Activated naive CD8-positive, alpha-beta T cell treated with anti-CD3 and anti-CD28 coated beads, Interleukin-2, amount 50 U/mL, for 24 hours (primary cell): ENCODE data around the gene FGB.
"Not testable (repeated sequence)": the region's sequence is repeated elsewhere in the genome, so short reads cannot be mapped to it uniquely, and the experiment has no call there.

Experiments
- ATAC-seq: fragments of 150-1000 bp; cut with Tn5 transposase; one replicate; pipeline ENCODE4 v1.10.0; 2021
- DNase-seq: peaks from one replicate; pipeline ENCODE4 v3.0.0; 2021
- H3K27ac Mint-ChIP-seq: one replicate; pipeline ENCODE4 v1.8.0; 2021; ENCODE audit warnings: mild to moderate bottlenecking, mixed read lengths
- H3K27me3 Mint-ChIP-seq: one replicate; pipeline ENCODE4 v1.8.0; 2021; ENCODE audit warnings: mixed read lengths
- H3K36me3 Mint-ChIP-seq: one replicate; pipeline ENCODE4 v1.8.0; 2021; ENCODE audit warnings: low read depth, mixed read lengths
- H3K4me1 Mint-ChIP-seq: one replicate; pipeline ENCODE4 v1.8.0; 2021; ENCODE audit warnings: mixed read lengths
- H3K4me3 Mint-ChIP-seq: one replicate; pipeline ENCODE4 v1.8.0; 2021; ENCODE audit warnings: mild to moderate bottlenecking, moderate library complexity, mixed read lengths
- H3K9me3 Mint-ChIP-seq: one replicate; pipeline ENCODE4 v1.8.0; 2021; ENCODE audit warnings: mixed read lengths

The FGB gene

GRCh38 chr4:154579927-154580326 is 17.1 kb downstream of the FGB start:
- Mint-ChIP-seq H3K27me3 (peaks cover 3% of the 10 kb centered on the region), H3K9me3 (no peaks in the 10 kb centered on the region), H3K4me3 (no peak overlapping the region), H3K27ac (no peak overlapping the region), H3K4me1 (no peaks in the 10 kb centered on the region), H3K36me3 (no peaks in the 10 kb centered on the region)
- DNase-seq (no peak), ATAC-seq (no peak)

DNA sequence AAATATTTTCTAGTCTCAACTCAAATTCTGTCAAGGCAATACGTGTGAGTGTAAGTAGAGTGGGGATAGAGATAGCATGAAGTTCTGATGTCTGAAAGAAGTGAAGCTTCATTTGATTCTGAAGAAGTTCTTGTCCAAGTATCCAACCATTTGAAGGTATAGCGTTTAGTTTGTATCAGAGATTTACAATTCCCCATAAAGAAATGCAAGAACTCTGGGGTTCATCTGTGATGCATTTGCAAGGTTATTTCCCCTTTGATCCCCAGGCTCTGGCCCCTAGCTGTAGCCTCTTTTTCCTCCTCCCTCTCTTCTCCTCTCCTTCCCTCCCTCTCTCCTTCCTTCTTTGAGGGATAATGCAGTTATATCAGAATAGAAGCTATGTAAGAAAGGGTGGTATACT is 19.9 kb downstream of the FGB start:
- DNase-seq: no peak
- no peak overlapping the region for H3K27ac Mint-ChIP-seq

DNA sequence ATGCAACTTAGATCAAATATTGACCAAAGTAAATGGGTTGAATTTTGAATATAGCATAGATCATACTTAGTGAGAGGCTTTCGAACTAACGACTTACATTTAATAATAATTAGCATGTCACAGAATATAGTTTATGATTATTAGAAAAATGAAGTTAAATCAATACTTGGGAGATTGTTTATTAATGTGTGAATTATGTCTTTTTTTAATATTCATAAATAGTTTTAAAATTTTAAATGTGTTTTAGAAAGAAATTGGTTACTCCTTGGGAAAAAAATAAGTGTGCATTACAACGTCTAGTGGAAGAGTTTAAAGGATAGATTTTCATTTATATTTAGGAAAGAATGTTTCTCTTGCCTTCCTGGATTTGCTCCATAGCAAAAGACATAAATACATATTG is 20.4 kb downstream of the FGB start:
- no peak overlapping the region for H3K27ac Mint-ChIP-seq
- H3K4me3 Mint-ChIP-seq: no peak overlapping the region
- H3K27me3 Mint-ChIP-seq: peaks cover 8% of the 10 kb centered on the region
- H3K9me3 Mint-ChIP-seq: no peaks in the 10 kb centered on the region
- ATAC-seq: no peak
- H3K4me1 Mint-ChIP-seq: no peaks in the 10 kb centered on the region
- no peak for DNase-seq
- H3K36me3 Mint-ChIP-seq: no peaks in the 10 kb centered on the region

More for the DNA sequence above, 19.9 kb downstream of the FGB start:
- ATAC-seq: no peak
- Mint-ChIP-seq H3K27me3 (peaks cover 7% of the 10 kb centered on the region), H3K4me3 (no peak overlapping the region), H3K4me1 (no peaks in the 10 kb centered on the region), H3K36me3 (no peaks in the 10 kb centered on the region), H3K9me3 (no peaks in the 10 kb centered on the region)

- no peak for DNase-seq
- Mint-ChIP-seq H3K4me1 (no peaks in the 10 kb centered on the region), H3K27me3 (peaks cover 8% of the 10 kb centered on the region), H3K27ac (no peak overlapping the region), H3K9me3 (no peaks in the 10 kb centered on the region), H3K4me3 (no peak overlapping the region), H3K36me3 (no peaks in the 10 kb centered on the region)
- ATAC-seq: no peak
Observed at GRCh38 chr4:154583677-154584076, 20.9 kb downstream of the FGB start.

DNA sequence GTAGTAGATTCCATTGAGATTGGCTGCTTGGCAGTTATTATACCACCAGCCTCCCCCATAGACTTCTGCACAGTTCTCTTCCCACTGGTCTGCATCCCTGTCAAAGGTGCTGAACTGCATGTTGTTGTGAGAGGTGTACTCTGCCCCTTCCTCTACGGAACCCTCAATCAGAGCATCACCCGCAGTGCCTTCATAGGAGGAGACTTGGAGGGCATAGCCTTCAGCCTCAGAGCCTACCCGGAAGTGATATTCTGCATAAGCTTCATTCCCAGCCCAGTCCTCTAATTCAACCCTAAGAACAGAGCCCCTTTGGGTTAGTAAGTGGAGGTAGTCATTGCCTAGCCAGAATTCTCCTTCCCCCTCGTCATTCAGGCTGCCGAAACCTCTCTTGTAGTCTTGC is 21.4 kb downstream of the FGB start:
- Mint-ChIP-seq H3K27ac (no peak overlapping the region), H3K4me3 (no peak overlapping the region), H3K36me3 (no peaks in the 10 kb centered on the region), H3K9me3 (no peaks in the 10 kb centered on the region), H3K4me1 (no peaks in the 10 kb centered on the region), H3K27me3 (peaks cover 8% of the 10 kb centered on the region)
- DNase-seq (no peak), ATAC-seq (no peak)

- no peak overlapping the region for H3K4me3 Mint-ChIP-seq
- peaks cover 10% of the 10 kb centered on the region for H3K27me3 Mint-ChIP-seq
- no peaks in the 10 kb centered on the region for H3K9me3 Mint-ChIP-seq
- ATAC-seq: no peak
- H3K36me3 Mint-ChIP-seq: no peaks in the 10 kb centered on the region
- no peaks in the 10 kb centered on the region for H3K4me1 Mint-ChIP-seq
- no peak overlapping the region for H3K27ac Mint-ChIP-seq
- no peak for DNase-seq
Observed at GRCh38 chr4:154585369-154586018, 22.7 kb downstream of the FGB start.

GRCh38 chr4:154586296-154587033 is 23.7 kb downstream of the FGB start:
- no peaks in the 10 kb centered on the region for H3K4me1 Mint-ChIP-seq

DNA sequence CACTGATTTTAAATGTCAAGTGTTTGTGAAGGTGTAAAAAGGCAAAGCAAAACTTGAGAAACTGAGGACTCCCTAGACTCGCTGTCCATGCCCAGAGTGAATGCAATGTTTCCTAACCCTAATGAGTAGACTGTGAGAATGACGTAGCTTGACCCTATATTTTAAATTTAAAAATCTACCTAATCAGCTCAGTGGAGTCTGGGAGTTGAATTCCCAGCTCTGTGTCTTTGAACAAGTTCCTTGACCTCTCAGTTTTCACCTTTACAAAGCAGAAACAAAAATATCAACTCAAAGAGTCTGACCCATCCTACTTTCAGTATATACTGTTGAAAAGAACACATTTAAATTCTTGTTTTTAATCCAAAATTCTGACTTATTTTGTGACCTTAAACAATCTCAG is 25.4 kb downstream of the FGB start:
- no peaks in the 10 kb centered on the region for H3K4me1 Mint-ChIP-seq
- H3K27ac Mint-ChIP-seq: no peak overlapping the region
- peaks cover 13% of the 10 kb centered on the region for H3K27me3 Mint-ChIP-seq
- H3K9me3 Mint-ChIP-seq: no peaks in the 10 kb centered on the region
- H3K36me3 Mint-ChIP-seq: no peaks in the 10 kb centered on the region
- no peak for DNase-seq
- H3K4me3 Mint-ChIP-seq: no peak overlapping the region
- ATAC-seq: no peak

More at GRCh38 chr4:154586296-154587033, 23.7 kb downstream of the FGB start:
- no peak overlapping the region for H3K4me3 Mint-ChIP-seq
- DNase-seq (no peak), ATAC-seq (no peak)
- H3K27me3 Mint-ChIP-seq: peaks cover 10% of the 10 kb centered on the region
- no peaks in the 10 kb centered on the region for H3K36me3 Mint-ChIP-seq
- H3K27ac Mint-ChIP-seq: no peak overlapping the region
- no peaks in the 10 kb centered on the region for H3K9me3 Mint-ChIP-seq

DNA sequence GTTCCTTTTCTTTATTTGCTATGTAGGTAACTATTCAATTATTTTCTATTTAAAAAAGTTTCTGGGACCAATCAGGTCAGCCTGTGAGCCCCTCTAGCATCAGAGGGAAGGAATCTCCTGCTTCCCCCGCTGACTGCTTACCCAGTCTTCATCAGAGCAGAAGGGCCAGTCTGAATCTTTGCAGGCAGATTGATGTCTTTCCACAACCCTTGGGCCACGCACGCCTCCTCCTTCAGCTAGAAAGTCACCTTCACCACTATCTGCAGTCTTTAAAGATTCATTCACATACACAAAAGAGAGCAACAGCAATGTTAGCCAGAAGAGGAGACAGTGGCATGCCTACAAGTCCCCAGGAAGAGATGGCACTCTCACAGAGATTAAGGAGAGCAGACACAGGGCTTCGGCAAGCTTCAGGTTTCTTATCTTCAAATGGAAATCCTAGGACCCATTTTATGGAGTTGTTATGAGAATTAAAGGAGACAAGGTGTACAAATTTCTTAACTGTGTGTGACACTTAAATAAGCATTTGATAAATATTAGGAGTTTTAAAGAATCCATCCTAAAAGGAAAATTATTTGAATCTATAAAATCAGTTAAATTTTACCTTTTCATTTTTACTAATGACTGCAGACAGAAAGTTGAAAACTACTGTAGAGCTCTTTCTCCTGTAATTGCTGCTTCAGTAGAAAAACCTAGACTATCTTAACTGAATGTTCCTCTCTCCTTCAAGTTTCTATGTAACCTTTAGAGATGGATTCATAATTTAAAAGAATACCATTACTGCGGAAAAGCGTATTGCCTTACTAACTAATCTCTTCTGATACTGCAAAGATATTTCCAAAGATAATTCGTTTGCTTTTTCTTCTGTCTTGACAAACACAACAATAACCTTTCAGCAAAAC is 26.7 kb downstream of the FGB start:
- Mint-ChIP-seq H3K27ac (no peak overlapping the region), H3K36me3 (no peaks in the 10 kb centered on the region), H3K9me3 (no peaks in the 10 kb centered on the region), H3K4me1 (no peaks in the 10 kb centered on the region), H3K27me3 (peaks cover 13% of the 10 kb centered on the region), H3K4me3 (no peak overlapping the region)
- DNase-seq: no peak
- ATAC-seq: no peak

DNA sequence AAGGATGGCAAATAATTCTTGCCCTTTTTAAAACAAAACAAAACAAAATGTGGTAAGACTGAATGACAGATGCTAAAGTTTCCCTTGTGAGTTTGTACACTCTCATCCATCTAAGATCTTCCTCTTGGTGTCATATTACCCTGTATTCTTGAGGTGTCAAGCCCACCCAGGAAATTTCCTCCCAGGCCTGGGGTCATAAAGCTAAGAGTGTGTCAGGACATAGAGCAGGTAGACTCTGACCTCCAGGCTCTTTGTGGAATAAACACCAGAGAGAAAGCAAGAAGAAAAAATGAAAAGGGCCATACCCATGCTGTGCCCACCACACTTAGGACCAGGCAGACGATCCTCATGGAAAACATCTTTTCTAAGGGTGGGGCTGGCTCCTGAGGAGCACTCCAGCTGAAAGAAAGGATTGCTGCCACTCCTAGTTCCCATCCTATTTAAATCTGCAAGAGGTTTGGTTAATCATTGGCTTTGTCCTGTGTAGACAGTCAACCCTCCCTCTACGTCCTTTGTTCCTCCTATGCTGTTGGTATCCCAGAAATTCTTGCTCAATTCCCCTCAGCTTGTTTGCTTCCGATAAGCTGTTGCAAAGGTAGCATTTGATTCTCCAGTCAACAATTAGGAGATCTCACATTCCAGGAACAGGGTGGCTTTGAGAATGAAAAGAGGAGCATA is 27.7 kb downstream of the FGB start, which contains the start of gene FGA:
Gene FGA, minus strand, starts transcription at position 414 of the 678 bp plus-strand sequence. Its CDS starts 55 bp downstream, at position 359.
- ATAC-seq (no peak), DNase-seq (no peak)
- H3K9me3 Mint-ChIP-seq: no peaks in the 10 kb centered on the region
- no peak within 1 kb of the TSS for H3K4me3 Mint-ChIP-seq
- peaks cover 13% of the 10 kb centered on the region for H3K27me3 Mint-ChIP-seq
- H3K27ac Mint-ChIP-seq: no peak within 1 kb of the TSS
- no peaks in the 10 kb centered on the region for H3K36me3 Mint-ChIP-seq
- H3K4me1 Mint-ChIP-seq: no peaks in the 10 kb centered on the region

GRCh38 chr4:154591890-154592289 is 29.1 kb downstream of the FGB start:
- no peaks in the 10 kb centered on the region for H3K9me3 Mint-ChIP-seq
- DNase-seq: no peak
- ATAC-seq: no peak
- H3K4me1 Mint-ChIP-seq: no peaks in the 10 kb centered on the region
- no peak overlapping the region for H3K27ac Mint-ChIP-seq
- H3K27me3 Mint-ChIP-seq: peaks cover 13% of the 10 kb centered on the region
- no peaks in the 10 kb centered on the region for H3K36me3 Mint-ChIP-seq
- H3K4me3 Mint-ChIP-seq: no peak overlapping the region

GRCh38 chr4:154593868-154594267 is 31.1 kb downstream of the FGB start:
- ATAC-seq: no peak
- H3K27ac Mint-ChIP-seq: no peak overlapping the region
- no peaks in the 10 kb centered on the region for H3K36me3 Mint-ChIP-seq
- no peak for DNase-seq
- no peaks in the 10 kb centered on the region for H3K4me1 Mint-ChIP-seq
- peaks cover 7% of the 10 kb centered on the region for H3K27me3 Mint-ChIP-seq
- no peak overlapping the region for H3K4me3 Mint-ChIP-seq
- no peaks in the 10 kb centered on the region for H3K9me3 Mint-ChIP-seq

DNA sequence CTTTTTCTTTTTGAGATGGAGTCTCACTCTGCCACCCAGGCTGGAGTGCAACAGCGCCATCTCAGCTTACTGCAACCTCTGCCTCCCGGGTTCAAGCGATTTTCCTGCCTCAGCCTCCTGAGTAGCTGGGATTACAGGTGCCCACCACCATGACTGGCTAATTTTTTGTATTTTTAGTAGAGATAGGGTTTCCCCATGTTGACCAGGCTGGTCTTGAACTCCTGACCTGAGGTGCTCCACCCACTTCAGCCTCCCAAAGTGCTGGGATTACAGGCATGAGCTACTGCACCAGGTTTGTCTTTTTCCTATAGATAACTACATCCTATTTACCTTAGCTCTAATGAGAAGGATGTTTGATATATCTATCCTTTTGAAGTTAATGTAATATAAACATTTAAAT is 31.5 kb downstream of the FGB start:
- H3K27me3 Mint-ChIP-seq, H3K4me1 Mint-ChIP-seq, H3K27ac Mint-ChIP-seq: not testable (repeated sequence)

DNA sequence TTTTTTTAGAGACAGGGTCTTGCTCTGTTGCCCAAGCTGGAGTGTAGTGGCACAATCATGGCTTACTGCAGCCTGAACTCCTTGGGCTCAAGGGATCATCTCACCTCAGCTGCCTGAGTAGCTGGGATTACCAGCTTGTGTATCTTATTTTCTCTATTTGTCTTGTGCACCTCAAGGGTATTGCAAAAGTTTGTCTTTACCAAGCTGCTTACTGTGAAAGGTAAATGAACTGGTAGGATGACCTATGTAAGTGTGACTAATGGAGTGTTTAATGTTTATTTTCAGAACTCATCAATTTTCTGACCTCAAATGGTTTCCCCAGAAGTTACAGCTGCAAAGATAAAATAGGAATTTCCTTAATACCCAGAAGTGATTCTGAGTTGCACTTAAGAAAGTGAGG is 33.0 kb downstream of the FGB start:
- Mint-ChIP-seq H3K27ac (no peak overlapping the region), H3K9me3 (no peaks in the 10 kb centered on the region), H3K27me3 (peaks cover 5% of the 10 kb centered on the region), H3K36me3 (no peaks in the 10 kb centered on the region), H3K4me1 (no peaks in the 10 kb centered on the region), H3K4me3 (no peak overlapping the region)
- DNase-seq: no peak
- ATAC-seq: no peak

More for the DNA sequence above, 31.5 kb downstream of the FGB start:
- not testable (repeated sequence) for ATAC-seq, H3K36me3 Mint-ChIP-seq, H3K4me3 Mint-ChIP-seq, DNase-seq, H3K9me3 Mint-ChIP-seq
